Calu3 (cell line): ENCODE measurements around the gene PTPRE. TPM values are rescaled to one million over a fixed set of nuclear protein-coding genes. Genes with fewer than 3 reads are reported as not detected.

Experiments used
- BruUV-seq: library from RNA; stranded (reverse); fragments of 400-500 nt; replicated peaks from 2 replicates; lab custom pipeline; 2021; lab: Mats Ljungman, UMichigan
- CTCF ChIA-PET: fragments of 300-600 bp; sonication (Branson Sonifier 250); formaldehyde crosslinking; loops from one replicate; lab custom pipeline; 2022; ENCODE audit warnings: antibody characterized with exemption; lab: Charles Lee
- DNase-seq: peaks from one replicate; pipeline ENCODE4 v3.0.0; 2022
- H3K27ac Mint-ChIP-seq: one replicate; pipeline ENCODE4 v1.8.0; 2022; ENCODE audit warnings: mixed read lengths; ENCODE audit not compliant: unreplicated experiment
- H3K27me3 Mint-ChIP-seq: one replicate; pipeline ENCODE4 v1.8.0; 2022; ENCODE audit warnings: mixed read lengths; ENCODE audit not compliant: unreplicated experiment
- H3K36me3 Mint-ChIP-seq: one replicate; pipeline ENCODE4 v1.8.0; 2022; ENCODE audit warnings: mild to moderate bottlenecking, moderate library complexity, mixed read lengths; ENCODE audit not compliant: insufficient read depth, unreplicated experiment
- H3K4me1 Mint-ChIP-seq: one replicate; pipeline ENCODE4 v1.8.0; 2022; ENCODE audit warnings: mild to moderate bottlenecking, low read depth, mixed read lengths; ENCODE audit not compliant: unreplicated experiment
- H3K4me3 Mint-ChIP-seq: one replicate; pipeline ENCODE4 v1.8.0; 2022; ENCODE audit warnings: mild to moderate bottlenecking, low read depth, moderate library complexity, mixed read lengths; ENCODE audit not compliant: unreplicated experiment
- H3K9me3 Mint-ChIP-seq: one replicate; pipeline ENCODE4 v1.8.0; 2022; ENCODE audit warnings: low read depth, mixed read lengths; ENCODE audit not compliant: unreplicated experiment
- intact Hi-C: fragments of 100-400 bp; cut with micrococcal nuclease; formaldehyde crosslinking; loops from one replicate; pipeline ENCODE4 v1.10.0; 2022; ENCODE audit not compliant: unreplicated experiment
- total RNA-seq: library from RNA; stranded (reverse); gene quantifications from 2 replicates; pipeline ENCODE4 v1.2.3, GENCODE V29; 2022
- TF ChIP-seq, protein P1 (sequence below): fragments of 200-600 bp; IDR thresholded peaks from one replicate; pipeline ENCODE4 v1.8.0; 2022; ENCODE audit warnings: antibody characterized with exemption; ENCODE audit not compliant: unreplicated experiment

Gene PTPRE
- total RNA-seq, 1 experiment from 2014 or later, result 7.6 TPM

DNA sequence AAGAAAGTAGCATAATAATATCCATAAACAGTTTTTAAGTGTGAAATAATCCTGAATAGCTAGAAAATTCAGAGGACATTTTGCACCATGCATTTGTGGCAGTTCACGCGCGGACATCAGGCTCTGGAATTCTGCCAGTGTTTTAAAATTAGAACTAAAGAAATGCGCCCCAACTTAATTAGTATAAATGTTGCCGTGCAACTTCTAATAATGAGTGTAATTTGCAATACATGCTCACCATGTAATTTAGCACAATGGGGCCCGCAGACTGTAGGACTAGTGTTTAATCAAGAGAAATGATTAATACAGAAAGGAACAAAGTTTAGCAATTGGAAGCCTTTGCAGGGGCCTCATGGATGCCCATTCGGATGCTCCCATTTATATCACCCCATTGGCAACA is 96.6 kb downstream of the PTPRE start:
- DNase-seq, result no peak
- BruUV-seq, result no TSS peak
- Mint-ChIP-seq H3K9me3 (no peaks in the 10 kb centered on the region), H3K4me3 (no peak overlapping the region), H3K27ac (no peak overlapping the region), H3K27me3 (no peaks in the 10 kb centered on the region), H3K4me1 (no peaks in the 10 kb centered on the region), H3K36me3 (no peaks in the 10 kb centered on the region)
- intact Hi-C loops, result no loop called here
- CTCF ChIA-PET, result no interaction called here
- TF ChIP-seq, protein P1, sequence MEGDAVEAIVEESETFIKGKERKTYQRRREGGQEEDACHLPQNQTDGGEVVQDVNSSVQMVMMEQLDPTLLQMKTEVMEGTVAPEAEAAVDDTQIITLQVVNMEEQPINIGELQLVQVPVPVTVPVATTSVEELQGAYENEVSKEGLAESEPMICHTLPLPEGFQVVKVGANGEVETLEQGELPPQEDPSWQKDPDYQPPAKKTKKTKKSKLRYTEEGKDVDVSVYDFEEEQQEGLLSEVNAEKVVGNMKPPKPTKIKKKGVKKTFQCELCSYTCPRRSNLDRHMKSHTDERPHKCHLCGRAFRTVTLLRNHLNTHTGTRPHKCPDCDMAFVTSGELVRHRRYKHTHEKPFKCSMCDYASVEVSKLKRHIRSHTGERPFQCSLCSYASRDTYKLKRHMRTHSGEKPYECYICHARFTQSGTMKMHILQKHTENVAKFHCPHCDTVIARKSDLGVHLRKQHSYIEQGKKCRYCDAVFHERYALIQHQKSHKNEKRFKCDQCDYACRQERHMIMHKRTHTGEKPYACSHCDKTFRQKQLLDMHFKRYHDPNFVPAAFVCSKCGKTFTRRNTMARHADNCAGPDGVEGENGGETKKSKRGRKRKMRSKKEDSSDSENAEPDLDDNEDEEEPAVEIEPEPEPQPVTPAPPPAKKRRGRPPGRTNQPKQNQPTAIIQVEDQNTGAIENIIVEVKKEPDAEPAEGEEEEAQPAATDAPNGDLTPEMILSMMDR, result no peak

DNA sequence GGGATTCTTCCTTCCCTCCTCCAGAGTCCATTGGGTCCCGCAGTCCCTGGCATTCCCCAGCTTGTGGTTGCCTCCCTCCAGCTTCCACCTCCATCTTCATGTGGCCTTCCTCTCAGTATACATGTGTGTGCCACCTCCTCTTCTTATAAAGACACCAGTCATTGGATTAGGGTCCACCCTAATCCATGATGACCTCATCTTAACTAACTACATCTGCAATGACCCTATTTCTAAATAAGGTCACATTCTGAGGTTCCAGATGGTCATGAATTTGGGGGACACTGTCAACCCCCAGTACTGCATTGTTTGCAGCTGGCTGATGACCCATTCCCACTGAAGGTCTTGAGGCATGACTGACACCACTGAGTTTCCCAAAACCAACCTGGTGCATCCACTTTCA is 99.0 kb downstream of the PTPRE start:
- Mint-ChIP-seq H3K4me3 (no peak overlapping the region), H3K4me1 (peaks cover 10% of the 10 kb centered on the region), H3K36me3 (no peaks in the 10 kb centered on the region), H3K27ac (no peak overlapping the region), H3K27me3 (no peaks in the 10 kb centered on the region), H3K9me3 (no peaks in the 10 kb centered on the region)
- TF ChIP-seq, protein P1, result no peak
- no TSS peak for BruUV-seq
- no peak for DNase-seq
- intact Hi-C loops, result no loop called here
- CTCF ChIA-PET, result no interaction called here

DNA sequence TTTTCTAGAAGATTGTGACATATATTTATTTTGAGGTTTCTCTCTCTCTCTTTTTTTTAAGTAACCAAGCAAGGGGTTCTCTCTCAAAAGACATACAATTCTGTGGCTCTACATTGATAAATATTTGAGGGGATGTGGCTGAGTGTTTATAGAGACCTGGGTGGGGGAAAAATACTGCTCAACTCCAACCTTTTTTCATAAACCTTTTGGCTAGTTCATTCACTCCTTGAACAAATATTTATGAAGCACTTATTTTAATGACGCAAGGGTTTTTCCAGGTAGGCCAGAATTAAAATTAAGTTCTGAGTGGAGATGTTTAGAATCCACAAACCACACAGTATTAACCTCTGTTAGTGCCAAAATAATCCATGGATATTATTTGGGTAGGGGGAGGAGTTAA is 100.2 kb downstream of the PTPRE start:
- DNase-seq, result no peak
- Mint-ChIP-seq H3K36me3 (peaks cover 6% of the 10 kb centered on the region), H3K9me3 (no peaks in the 10 kb centered on the region), H3K4me1 (peaks cover 21% of the 10 kb centered on the region), H3K27ac (no peak overlapping the region), H3K27me3 (no peaks in the 10 kb centered on the region), H3K4me3 (no peak overlapping the region)
- CTCF ChIA-PET, result interaction anchor here (0.6 kb wide), 1 partner anchor 117 kb away, joined by 3 read pairs; no protein-coding TSS in a partner anchor
- no TSS peak for BruUV-seq
- intact Hi-C loops, result no loop called here
- TF ChIP-seq, protein P1, result no peak

DNA sequence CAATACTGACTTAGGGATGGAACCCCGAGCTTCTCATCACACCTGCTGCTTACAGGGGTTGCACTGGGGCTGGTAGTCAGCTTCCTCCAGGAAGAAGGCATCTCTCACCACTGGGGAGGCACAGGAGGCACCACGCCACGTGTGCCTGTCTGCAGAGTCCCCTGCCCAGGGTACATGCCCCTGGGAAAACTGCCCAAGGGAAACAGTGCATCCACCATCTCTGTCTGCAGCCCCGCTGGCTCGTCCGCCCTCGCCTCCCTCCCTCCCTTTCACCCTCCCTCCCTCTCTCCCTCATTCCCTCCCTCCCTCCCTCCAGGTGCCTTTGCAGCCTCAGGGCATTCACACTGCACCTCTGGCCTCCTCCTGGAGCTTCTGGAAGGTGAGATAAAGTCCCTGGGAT is 101.1 kb downstream of the PTPRE start:
- CTCF ChIA-PET, result interaction anchor here (4.0 kb wide), 1 partner anchor 101 kb away, joined by 30 read pairs; the partner anchor contains the start of gene PTPRE
- Mint-ChIP-seq H3K9me3 (no peaks in the 10 kb centered on the region), H3K36me3 (peaks cover 6% of the 10 kb centered on the region), H3K27ac (no peak overlapping the region), H3K4me1 (peaks cover 21% of the 10 kb centered on the region), H3K27me3 (no peaks in the 10 kb centered on the region), H3K4me3 (no peak overlapping the region)
- TF ChIP-seq, protein P1, result no peak
- no TSS peak for BruUV-seq
- intact Hi-C loops, result no loop called here
- DNase-seq, result no peak
